IMR-90 (cell line): ENCODE data around the gene NTM. TPM values are rescaled to one million over a fixed set of nuclear protein-coding genes. Genes with fewer than 3 reads are reported as not detected.

ENCODE experiments used
- ATAC-seq: fragments of 200-7000 bp; cut with Tn5 transposase; 2 replicates; pipeline ENCODE4 v1.9.1; 2020; ENCODE audit warnings: low read depth, mild to moderate bottlenecking, moderate library complexity
- BruUV-seq: library from RNA; stranded (reverse); fragments of 400-500 nt; replicated peaks from 2 replicates; lab custom pipeline; 2021; lab: Mats Ljungman, UMichigan
- CTCF ChIA-PET: fragments of 300-600 bp; formaldehyde crosslinking; extraction: SDS; loops from one replicate; lab custom pipeline; 2021; ENCODE audit warnings: antibody characterized with exemption; lab: Yijun Ruan, JAX
- POLR2A ChIA-PET: fragments of 300-600 bp; sonication (Branson Sonifier 250); formaldehyde crosslinking; loops from one replicate; lab custom pipeline; 2022; ENCODE audit warnings: antibody characterized with exemption; ENCODE audit not compliant: unreplicated experiment; lab: Charles Lee
- DNase-seq: peaks from one replicate; pipeline ENCODE4 v3.0.0; 2013
- H2AFZ ChIP-seq: replicated peaks from 2 replicates; pipeline ENCODE3; 2013; ENCODE audit warnings: low read length, mild to moderate bottlenecking; ENCODE audit not compliant: poor library complexity
- H2AK5ac ChIP-seq: 2 replicates; pipeline ENCODE4 v1.6.1; 2013; ENCODE audit warnings: low read depth, low read length, inconsistent platforms
- H2AK9ac ChIP-seq: replicated peaks from 2 replicates; pipeline ENCODE3; 2013; ENCODE audit warnings: mild to moderate bottlenecking, low read depth, low read length, moderate library complexity; ENCODE audit not compliant: poor library complexity
- H2BK120ac ChIP-seq: 2 replicates; pipeline ENCODE4 v1.6.1; 2013; ENCODE audit warnings: low read depth, low read length, inconsistent platforms
- H2BK15ac ChIP-seq: 3 replicates; pipeline ENCODE4 v1.6.1; 2013; ENCODE audit warnings: low read depth, low read length, inconsistent platforms
- H2BK20ac ChIP-seq: 2 replicates; pipeline ENCODE4 v1.6.1; 2013; ENCODE audit warnings: low read depth, mild to moderate bottlenecking, inconsistent platforms, low read length, moderate library complexity
- H2BK5ac ChIP-seq: 2 replicates; pipeline ENCODE4 v1.6.1; 2013; ENCODE audit warnings: mild to moderate bottlenecking, low read depth, low read length, inconsistent platforms; ENCODE audit not compliant: poor library complexity, severe bottlenecking
- H3K14ac ChIP-seq: replicated peaks from 2 replicates; pipeline ENCODE4 v1.6.1; 2013; ENCODE audit warnings: low read depth, low read length, inconsistent platforms
- H3K18ac ChIP-seq: 2 replicates; pipeline ENCODE4 v1.6.1; 2013; ENCODE audit warnings: low read depth, low read length, control low read depth
- H3K23ac ChIP-seq: 2 replicates; pipeline ENCODE4 v1.6.1; 2013; ENCODE audit warnings: low read depth, low read length, inconsistent platforms
- H3K27ac ChIP-seq: 2 replicates; pipeline ENCODE4 v1.5.1; 2013; ENCODE audit warnings: mild to moderate bottlenecking, control low read depth, low read length; ENCODE audit not compliant: insufficient read depth
- H3K27me3 ChIP-seq: 2 replicates; pipeline ENCODE4 v1.6.1; 2013; ENCODE audit warnings: low read length; ENCODE audit not compliant: control insufficient read depth, insufficient read depth
- H3K36me3 ChIP-seq: 2 replicates; pipeline ENCODE4 v1.6.1; 2013; ENCODE audit warnings: low read length, mixed read lengths; ENCODE audit not compliant: control insufficient read depth, insufficient read depth
- H3K4ac ChIP-seq: 2 replicates; pipeline ENCODE4 v1.6.1; 2013; ENCODE audit warnings: low read depth, low read length, inconsistent platforms
- H3K4me1 ChIP-seq: 2 replicates; pipeline ENCODE4 v1.6.1; 2013; ENCODE audit warnings: low read length, mixed read lengths; ENCODE audit not compliant: control insufficient read depth, insufficient read depth
- H3K4me2 ChIP-seq: 2 replicates; pipeline ENCODE4 v1.6.1; 2013; ENCODE audit warnings: low read depth, mild to moderate bottlenecking, control low read depth, low read length, moderate library complexity
- H3K4me3 ChIP-seq: 2 replicates; pipeline ENCODE4 v1.5.1; 2013; ENCODE audit warnings: low read depth, mild to moderate bottlenecking, control low read depth, low read length, moderate library complexity; ENCODE audit not compliant: insufficient read depth
- H3K56ac ChIP-seq: 2 replicates; pipeline ENCODE4 v1.6.1; 2013; ENCODE audit warnings: low read length, inconsistent platforms; ENCODE audit not compliant: insufficient read depth; ENCODE audit errors: extremely low read depth
- H3K79me1 ChIP-seq, 2 experiments: 2 replicates each; pipeline ENCODE4 v1.6.1; 2013; ENCODE audit warnings: low read length in 2 of 2, inconsistent platforms in 1 of 2, low read depth in 1 of 2
- H3K9ac ChIP-seq: 2 replicates; pipeline ENCODE4 v1.6.1; 2013; ENCODE audit warnings: low read depth, low read length, control low read depth
- H3K9me1 ChIP-seq: 2 replicates; pipeline ENCODE4 v1.6.1; 2013; ENCODE audit warnings: low read length, inconsistent platforms; ENCODE audit not compliant: insufficient read depth
- H3K9me3 ChIP-seq: 2 replicates; pipeline ENCODE4 v1.6.1; 2013; ENCODE audit warnings: low read length; ENCODE audit not compliant: control insufficient read depth, insufficient read depth
- H4K20me1 ChIP-seq: 2 replicates; pipeline ENCODE4 v1.6.1; 2013; ENCODE audit warnings: low read length, inconsistent platforms; ENCODE audit not compliant: insufficient read depth
- H4K5ac ChIP-seq: 2 replicates; pipeline ENCODE4 v1.6.1; 2013; ENCODE audit warnings: mild to moderate bottlenecking, low read depth, low read length, control low read depth
- H4K8ac ChIP-seq, 2 experiments: 2 replicates each; pipeline ENCODE4 v1.6.1; 2013; ENCODE audit warnings: low read depth in 2 of 2, low read length in 2 of 2, control low read depth in 1 of 2, inconsistent platforms in 1 of 2
- H4K91ac ChIP-seq: 2 replicates; pipeline ENCODE4 v1.6.1; 2013; ENCODE audit warnings: low read depth, low read length, inconsistent platforms; ENCODE audit not compliant: insufficient read depth
- BHLHE40 ChIP-seq: fragments of 150-350 bp; IDR thresholded peaks from 2 replicates; pipeline ENCODE4 v1.6.1; 2016; ENCODE audit warnings: mild to moderate bottlenecking, low read depth, low read length
- CEBPB ChIP-seq: IDR thresholded peaks from 2 replicates; pipeline ENCODE4 v1.6.1; 2012; ENCODE audit warnings: low read depth, low read length, improper control_type of control experiment
- CHD1 ChIP-seq: IDR thresholded peaks from 2 replicates; pipeline ENCODE4 v1.6.1; 2012; ENCODE audit warnings: low read depth, low read length, improper control_type of control experiment
- CTCF ChIP-seq: conservative IDR thresholded peaks from 2 replicates; pipeline ENCODE4 v1.5.1; 2012; ENCODE audit warnings: mild to moderate bottlenecking, low read depth, low read length, improper control_type of control experiment
- ELK1 ChIP-seq: fragments of 150-350 bp; IDR thresholded peaks from 2 replicates; pipeline ENCODE4 v1.6.1; 2016; ENCODE audit warnings: low read depth, mild to moderate bottlenecking, low read length, moderate library complexity, borderline replicate concordance
- FOS ChIP-seq: fragments of 150-350 bp; IDR thresholded peaks from 2 replicates; pipeline ENCODE4 v1.6.1; 2016; ENCODE audit warnings: low read depth, low read length
- MAZ ChIP-seq: IDR thresholded peaks from 2 replicates; pipeline ENCODE4 v1.6.1; 2012; ENCODE audit warnings: low read depth, mild to moderate bottlenecking, low read length, improper control_type of control experiment, moderate library complexity, borderline replicate concordance
- NFE2L2 ChIP-seq: fragments of 150-350 bp; IDR thresholded peaks from 2 replicates; pipeline ENCODE4 v1.6.1; 2016; ENCODE audit warnings: low read depth, mild to moderate bottlenecking, low read length
- POLR2A ChIP-seq: IDR thresholded peaks from 2 replicates; pipeline ENCODE4 v1.6.1; 2012; ENCODE audit warnings: mild to moderate bottlenecking, low read depth, low read length
- RAD21 ChIP-seq: IDR thresholded peaks from 2 replicates; pipeline ENCODE4 v1.6.1; 2012; ENCODE audit warnings: low read length, improper control_type of control experiment
- RCOR1 ChIP-seq: IDR thresholded peaks from 2 replicates; pipeline ENCODE4 v1.6.1; 2012; ENCODE audit warnings: mild to moderate bottlenecking, low read length, improper control_type of control experiment; ENCODE audit not compliant: insufficient replicate concordance
- RFX5 ChIP-seq: IDR thresholded peaks from 2 replicates; pipeline ENCODE4 v1.8.0; 2012; ENCODE audit warnings: low read depth, mild to moderate bottlenecking, low read length, moderate library complexity
- SMC3 ChIP-seq: fragments of 150-350 bp; IDR thresholded peaks from 2 replicates; pipeline ENCODE4 v1.6.1; 2016; ENCODE audit warnings: low read depth, mild to moderate bottlenecking, antibody characterized with exemption, low read length, moderate library complexity
- USF2 ChIP-seq: fragments of 150-350 bp; IDR thresholded peaks from 2 replicates; pipeline ENCODE4 v1.6.1; 2017; ENCODE audit warnings: mild to moderate bottlenecking, antibody characterized with exemption, low read length, low read depth
- WGBS, 2 experiments: methylation state at CpG; one replicate each; pipeline versions ENCODE4 v1.1.5 to v1.1.7; 2013; ENCODE audit warnings: missing lambda C conversion rate in 2 of 2; ENCODE audit not compliant: insufficient read length in 1 of 2; ENCODE audit errors: extremely low coverage in 2 of 2; 5-methylcytosine and 5-hydroxymethylcytosine counted together
- dilution Hi-C: fragments of 300-500 bp; cut with HindIII; formaldehyde crosslinking; loops from one replicate; pipeline ENCODE4 v1.14.3; 2018; ENCODE audit warnings: low sequenced_read_pairs; ENCODE audit not compliant: unreplicated experiment
- in situ Hi-C: fragments of 300-500 bp; cut with MboI; formaldehyde crosslinking; loops from 3 replicates; pipeline ENCODE4 v1.14.3; 2019; ENCODE audit warnings: low sequenced_read_pairs, inconsistent platforms, mixed read lengths
- intact Hi-C: fragments of 100-400 bp; cut with micrococcal nuclease; formaldehyde crosslinking; loops from 2 replicates; pipeline ENCODE4 v1.10.0; 2022
- polyA plus RNA-seq, 3 experiments: library from polyadenylated mRNA; depleted of rRNA; stranded (reverse); fragments of >200 nt; gene quantifications; 2 replicates each; pipeline ENCODE4 v1.2.3, GENCODE V29; 2012; ENCODE audit warnings: low replicate concordance in 1 of 3
- total RNA-seq: library from RNA; depleted of rRNA; stranded (reverse); fragments of >200 nt; gene quantifications from 2 replicates; pipeline ENCODE4 v1.2.3, GENCODE V29; 2012

NTM gene
- total and polyA plus RNA-seq, 2 of the 4 experiments (the other 2 are of a cell fraction): 19.5 to 25.5 TPM

GRCh38 chr11:131686836-131687235 lies 316.4 kb downstream of the NTM start:
- H2AK9ac ChIP-seq: no peak overlapping the region
- in situ Hi-C loops (loop anchor here (5.0 kb wide), 1 partner anchor 450 kb away; no protein-coding TSS in a partner anchor), dilution Hi-C loops (no loop called here), intact Hi-C loops (loop anchor here (5.0 kb wide), 1 partner anchor 1375 kb away; no protein-coding TSS in a partner anchor)
- no peak overlapping the region for H2BK15ac ChIP-seq
- ChIA-PET CTCF (no interaction called here), POLR2A (no interaction called here)
- no peak overlapping the region for H3K23ac ChIP-seq
- DNase-seq (no peak), ATAC-seq (no peak)
- H3K4me1 ChIP-seq: peaks cover 3% of the 10 kb centered on the region; the same call in 1 of the 2 replicates
- H3K9me3 ChIP-seq: no peaks in the 10 kb centered on the region
- H2AFZ ChIP-seq: no peak overlapping the region
- H2BK5ac ChIP-seq: no peak overlapping the region
- no peak overlapping the region for H3K14ac ChIP-seq
- no peak overlapping the region for H3K18ac ChIP-seq
- H4K5ac ChIP-seq: no peak overlapping the region
- H3K4ac ChIP-seq: no peak overlapping the region
- H4K8ac ChIP-seq: no peak overlapping the region
- TF ChIP-seq RCOR1 (no peak), POLR2A (no peak), SMC3 (no peak), CEBPB (no peak), ELK1 (no peak), FOS (no peak), CHD1 (no peak), CTCF (no peak), BHLHE40 (no peak), RAD21 (no peak), RFX5 (no peak), MAZ (no peak), NFE2L2 (no peak), USF2 (no peak)
- peaks cover 21% of the 10 kb centered on the region for H3K27me3 ChIP-seq
- no peak overlapping the region for H4K91ac ChIP-seq
- no peaks in the 10 kb centered on the region for H3K36me3 ChIP-seq
- H3K79me1 ChIP-seq: no peaks in the 10 kb centered on the region
- no peak overlapping the region for H3K4me3 ChIP-seq
- no TSS peak for BruUV-seq
- no peak overlapping the region for H3K27ac ChIP-seq
- no peak overlapping the region for H2AK5ac ChIP-seq
- H3K4me2 ChIP-seq: no peak overlapping the region
- H2BK120ac ChIP-seq: no peak overlapping the region
- H4K20me1 ChIP-seq: no peaks in the 10 kb centered on the region
- no peaks in the 10 kb centered on the region for H3K9me1 ChIP-seq
- 96% methylated on average over 7 of the region's 9 CpGs; no CpG with 5 or more reads in 1 of the 2 experiments for WGBS, 2 experiments
- H3K9ac ChIP-seq: no peak overlapping the region
- H2BK20ac ChIP-seq: no peak overlapping the region
- H3K56ac ChIP-seq: no peak overlapping the region
